T-helper 1 cell (primary cell): ENCODE measurements around the gene GTF2A1L.
"Not testable (repeated sequence)": the region's sequence is repeated elsewhere in the genome, so short reads cannot be mapped to it uniquely, and the experiment has no call there.

Experiments used
- DNase-seq, 5 donors: peaks; one replicate each; pipeline ENCODE4 v3.0.0-alpha.2; 2012 to 2020
- total RNA-seq, 4 donors: gene quantifications; one replicate each; lab custom pipeline; 2026; lab: John Stamatoyannopoulos, UW

Gene GTF2A1L, protein sequence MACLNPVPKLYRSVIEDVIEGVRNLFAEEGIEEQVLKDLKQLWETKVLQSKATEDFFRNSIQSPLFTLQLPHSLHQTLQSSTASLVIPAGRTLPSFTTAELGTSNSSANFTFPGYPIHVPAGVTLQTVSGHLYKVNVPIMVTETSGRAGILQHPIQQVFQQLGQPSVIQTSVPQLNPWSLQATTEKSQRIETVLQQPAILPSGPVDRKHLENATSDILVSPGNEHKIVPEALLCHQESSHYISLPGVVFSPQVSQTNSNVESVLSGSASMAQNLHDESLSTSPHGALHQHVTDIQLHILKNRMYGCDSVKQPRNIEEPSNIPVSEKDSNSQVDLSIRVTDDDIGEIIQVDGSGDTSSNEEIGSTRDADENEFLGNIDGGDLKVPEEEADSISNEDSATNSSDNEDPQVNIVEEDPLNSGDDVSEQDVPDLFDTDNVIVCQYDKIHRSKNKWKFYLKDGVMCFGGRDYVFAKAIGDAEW
- total RNA-seq, result 0 reads per million in 4 donors

DNA sequence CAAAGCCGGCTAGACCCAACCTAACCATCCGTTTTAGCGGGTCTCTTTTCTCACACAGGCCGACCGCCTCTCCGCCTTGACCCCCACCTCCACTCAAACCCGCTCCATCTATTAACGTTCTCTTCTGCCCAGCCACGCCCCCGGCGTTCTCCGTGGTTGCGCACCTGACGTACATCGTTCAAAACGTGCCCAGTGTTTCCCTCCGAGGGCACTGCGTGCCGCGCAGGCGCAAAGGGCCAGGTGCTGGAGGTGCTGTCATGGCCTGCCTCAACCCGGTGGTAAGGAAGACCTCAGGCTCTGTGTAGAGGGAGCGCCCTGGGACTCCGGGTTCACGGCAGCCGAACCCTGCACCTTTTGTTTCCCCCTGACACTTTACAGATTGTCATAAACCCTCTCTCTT is at the start of gene GTF2A1L:
Gene GTF2A1L, plus strand, starts transcription at position 239 of the 400 bp plus-strand sequence. Its CDS starts 19 bp downstream, at position 258.
- DNase-seq, result no peak

DNA sequence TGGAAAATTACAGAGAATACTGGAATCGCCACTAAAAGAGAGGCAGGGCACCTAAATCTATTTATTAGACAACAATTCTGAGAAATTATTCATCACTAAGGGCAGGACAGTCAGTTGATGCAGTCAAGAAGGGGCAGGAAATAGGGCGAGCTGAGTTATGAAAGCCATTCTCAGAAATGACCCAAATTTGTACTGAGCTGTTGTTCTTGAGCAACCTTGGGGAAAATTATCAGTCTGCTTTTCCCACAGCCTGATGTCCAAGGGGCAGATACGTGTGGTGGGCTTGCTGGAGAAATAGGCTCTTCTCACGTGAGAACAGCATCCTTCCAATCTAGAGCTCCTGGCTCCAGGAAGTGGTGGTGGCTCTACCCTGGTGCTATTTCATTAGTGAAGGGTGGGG is 49.1 kb upstream of the GTF2A1L start:
- no peak for DNase-seq

DNA sequence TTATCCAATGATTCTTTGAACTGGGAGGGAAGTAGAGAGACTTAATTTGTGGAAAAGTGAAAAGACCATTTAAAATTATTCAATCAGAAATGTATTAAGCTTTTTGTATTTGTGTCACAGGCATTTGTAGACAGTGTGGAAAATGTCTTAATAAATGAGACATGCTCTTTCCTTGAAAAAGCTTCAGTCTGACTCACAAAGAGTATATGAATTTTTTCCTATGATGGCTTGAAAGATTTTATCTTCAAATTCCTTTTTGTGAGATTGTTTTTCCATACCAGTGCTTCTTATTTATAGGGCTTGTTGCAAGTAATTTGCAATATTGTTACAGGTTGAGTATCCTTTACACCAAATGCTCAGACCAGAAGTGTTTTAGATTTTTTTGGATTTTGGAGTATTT is 48.2 kb upstream of the GTF2A1L start:
- no peak for DNase-seq

DNA sequence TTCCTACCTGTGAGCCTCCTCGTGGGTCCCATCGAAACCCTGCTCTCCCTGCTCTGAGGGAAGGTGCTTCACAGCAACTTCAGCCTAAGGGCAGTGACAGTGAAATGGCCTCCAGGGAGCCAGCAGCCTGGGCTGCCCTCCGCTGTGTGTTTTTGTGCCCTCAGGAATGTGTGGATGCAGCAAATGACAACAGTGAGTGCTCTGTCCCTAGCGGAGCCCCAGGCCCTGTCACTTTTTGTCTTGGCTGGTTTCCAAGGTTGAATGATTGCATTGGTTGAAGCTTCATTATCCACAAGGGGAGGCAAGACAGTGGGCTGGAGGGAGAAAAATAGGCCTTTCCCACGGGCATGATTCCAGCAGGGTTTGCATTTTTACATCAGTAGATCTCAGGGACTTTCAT is 44.8 kb upstream of the GTF2A1L start:
- DNase-seq, result no peak

DNA sequence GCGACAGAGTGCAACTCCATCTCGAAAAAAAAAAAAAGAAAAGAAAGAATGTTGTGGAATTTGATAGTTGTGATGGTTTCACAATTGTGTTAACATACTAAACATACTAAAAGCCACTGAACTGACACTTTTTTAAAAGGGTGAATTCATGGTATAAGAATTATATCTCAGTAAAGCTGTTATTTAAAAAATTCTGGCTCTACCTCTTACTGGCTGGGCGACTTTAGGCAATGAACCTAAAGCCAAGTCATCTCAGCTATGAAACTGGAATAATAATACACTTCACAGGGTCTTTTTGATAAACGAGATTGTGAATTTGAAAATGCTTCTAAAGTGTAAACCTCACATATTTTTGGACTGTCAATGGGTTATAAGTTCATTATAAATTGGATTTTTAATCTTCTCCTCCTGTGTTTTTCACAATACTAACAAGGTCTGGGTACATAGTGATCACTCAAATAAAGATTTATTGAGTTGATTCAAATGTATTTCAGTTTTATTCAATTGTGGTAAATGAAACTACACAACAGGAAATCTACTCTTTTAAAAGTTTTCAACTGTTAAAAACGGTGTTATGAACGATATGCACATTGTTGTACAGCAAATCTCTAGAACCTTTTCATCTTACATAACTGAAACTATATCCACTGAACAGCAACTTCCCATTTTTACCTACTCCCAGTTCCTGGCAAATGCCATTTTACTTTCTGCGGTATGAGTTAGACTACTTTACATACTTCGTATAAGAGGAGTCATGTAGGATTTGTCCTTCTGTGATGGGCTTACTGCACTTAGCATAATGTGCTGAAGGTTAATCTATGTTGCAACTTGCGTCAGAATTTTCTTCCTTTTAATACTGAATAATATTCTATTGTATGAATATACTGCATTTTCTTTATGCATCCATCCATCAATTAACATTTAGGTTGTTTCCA is 43.0 kb upstream of the GTF2A1L start:
- peak in 1 of 5 donors; percentile 24 for DNase-seq

DNA sequence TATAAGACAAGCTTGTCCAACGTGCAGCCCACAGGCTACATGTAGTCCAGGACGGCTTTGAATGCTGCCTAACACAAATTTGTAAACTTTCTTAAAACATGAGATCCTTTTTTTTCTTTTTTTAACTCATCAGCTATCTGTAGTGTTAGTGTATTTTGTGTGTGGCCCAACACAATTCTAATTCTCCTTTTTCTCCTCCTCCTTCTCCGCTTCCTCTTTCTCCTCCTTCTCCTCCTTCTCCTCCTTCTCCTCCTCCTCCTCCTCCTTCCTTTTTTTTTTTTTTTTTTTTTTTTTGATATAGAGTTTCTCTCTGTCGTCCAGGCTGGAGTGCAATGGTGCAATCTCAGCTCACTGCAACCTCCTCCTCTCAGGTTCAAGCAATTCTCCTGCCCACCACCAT is 39.3 kb upstream of the GTF2A1L start:
- no peak for DNase-seq

DNA sequence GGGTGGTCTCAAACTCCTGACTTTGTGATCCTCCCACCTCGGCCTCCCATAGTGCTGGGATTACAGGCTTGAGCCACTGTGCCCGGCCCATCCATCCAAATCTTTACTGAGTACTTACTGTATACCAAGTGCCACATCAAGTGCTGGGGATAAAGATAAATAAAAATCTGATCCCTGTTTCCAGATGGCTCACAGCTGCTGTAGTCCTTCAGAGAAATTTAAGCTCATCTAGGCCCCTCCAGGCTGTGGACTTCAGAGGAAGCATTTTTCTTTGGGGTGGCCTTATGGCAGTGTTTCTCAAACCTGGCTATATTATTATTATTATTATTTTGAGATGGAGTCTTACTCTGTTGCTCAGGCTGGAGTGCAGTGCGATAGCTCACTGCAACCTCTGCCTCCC is 33.7 kb upstream of the GTF2A1L start:
- no peak for DNase-seq

DNA sequence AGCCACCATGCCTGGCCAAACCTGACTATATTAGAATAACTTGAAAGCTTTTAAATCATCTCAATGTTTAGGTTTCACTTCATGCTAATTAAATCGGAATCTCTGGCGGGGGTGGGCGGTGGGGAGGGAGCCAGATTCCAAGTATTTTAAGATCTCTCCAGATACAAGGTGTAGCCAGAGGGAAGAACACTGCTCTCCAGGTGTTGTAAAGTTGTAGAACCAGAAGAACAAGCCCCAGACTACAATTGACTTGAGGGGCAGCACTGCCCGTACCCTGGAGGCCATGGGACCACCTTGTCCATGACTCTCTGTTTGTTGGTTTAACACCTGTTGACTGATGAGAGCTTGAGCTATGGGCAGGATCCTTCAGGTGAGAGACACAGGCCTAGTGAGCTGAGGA is 33.1 kb upstream of the GTF2A1L start:
- DNase-seq, result no peak

DNA sequence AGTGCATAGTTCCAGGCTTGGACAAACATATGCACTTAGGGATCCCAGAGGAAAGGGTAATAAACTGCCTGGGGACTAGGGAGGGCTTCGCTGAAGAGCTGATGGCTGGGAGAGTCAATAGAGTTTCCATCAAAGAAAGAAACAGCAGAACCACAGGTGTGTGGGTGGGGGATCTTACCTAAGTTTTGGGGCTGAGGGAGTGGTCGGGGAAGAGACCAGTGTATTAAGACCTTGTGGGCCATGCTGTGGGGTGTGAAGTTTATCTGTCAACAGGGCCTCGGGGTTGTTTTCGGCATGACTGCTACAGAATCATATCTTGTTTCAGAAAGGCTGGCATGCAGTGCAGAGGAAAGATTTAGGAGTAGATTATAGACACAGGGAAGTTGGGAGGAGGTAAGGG is 31.2 kb upstream of the GTF2A1L start:
- no peak for DNase-seq

DNA sequence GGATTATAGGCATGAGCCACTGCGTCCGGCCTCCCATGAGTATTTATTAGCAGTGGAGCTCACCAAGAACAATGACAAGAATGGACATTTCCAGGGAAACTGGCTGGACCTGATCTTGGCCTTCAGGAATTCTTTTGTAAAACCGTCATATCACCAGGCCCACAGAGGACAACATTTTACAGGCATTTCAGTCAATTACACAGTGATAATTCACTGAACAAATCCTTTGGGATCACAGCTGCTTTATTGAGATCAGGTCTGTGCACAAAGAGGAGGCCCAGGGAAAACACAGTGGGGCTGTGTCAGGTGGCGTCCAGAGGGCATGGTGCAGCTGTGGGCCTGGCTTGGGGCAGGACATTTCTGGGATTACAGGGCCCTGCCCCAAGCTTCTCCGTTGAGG is 30.1 kb upstream of the GTF2A1L start:
- DNase-seq, result no peak

DNA sequence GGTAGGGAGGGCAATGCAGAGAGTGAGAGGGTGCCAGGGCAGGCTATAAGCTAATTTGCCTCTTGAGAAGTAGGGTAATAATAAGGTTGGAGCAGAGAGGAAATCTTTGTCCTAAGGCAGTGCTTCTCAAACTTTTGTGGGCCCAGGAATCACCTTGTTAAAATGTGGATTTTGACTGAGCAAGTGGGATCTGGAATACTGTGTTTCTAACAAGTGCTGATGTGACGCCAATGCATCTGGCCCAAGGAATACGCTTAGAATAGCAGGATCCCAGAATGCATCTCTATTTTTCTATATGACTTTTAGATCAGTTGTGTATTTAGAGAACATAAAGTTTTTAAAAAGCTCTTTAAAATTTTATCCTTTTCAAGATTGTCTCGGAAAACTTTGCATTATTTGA is 29.7 kb upstream of the GTF2A1L start:
- no peak for DNase-seq

DNA sequence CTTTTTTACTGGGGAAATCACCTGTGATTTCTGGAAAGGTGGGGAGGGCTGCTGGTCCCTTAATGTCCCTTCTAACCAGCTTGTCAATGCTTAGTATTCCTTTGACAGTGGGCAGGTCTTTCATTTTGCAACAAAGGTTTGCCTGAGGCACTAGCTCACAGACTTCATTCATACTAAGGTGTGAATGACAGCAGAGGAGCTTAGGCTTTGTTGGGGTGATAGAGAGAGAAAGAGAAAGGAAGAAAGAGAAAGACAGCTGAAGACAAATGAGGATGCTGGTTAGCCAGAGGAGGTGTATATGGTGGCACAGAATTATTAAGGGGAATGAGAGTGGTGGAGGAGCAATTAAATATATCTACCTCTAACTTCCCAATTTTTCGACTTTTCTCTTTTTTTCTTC is 28.9 kb upstream of the GTF2A1L start:
- DNase-seq, result no peak

DNA sequence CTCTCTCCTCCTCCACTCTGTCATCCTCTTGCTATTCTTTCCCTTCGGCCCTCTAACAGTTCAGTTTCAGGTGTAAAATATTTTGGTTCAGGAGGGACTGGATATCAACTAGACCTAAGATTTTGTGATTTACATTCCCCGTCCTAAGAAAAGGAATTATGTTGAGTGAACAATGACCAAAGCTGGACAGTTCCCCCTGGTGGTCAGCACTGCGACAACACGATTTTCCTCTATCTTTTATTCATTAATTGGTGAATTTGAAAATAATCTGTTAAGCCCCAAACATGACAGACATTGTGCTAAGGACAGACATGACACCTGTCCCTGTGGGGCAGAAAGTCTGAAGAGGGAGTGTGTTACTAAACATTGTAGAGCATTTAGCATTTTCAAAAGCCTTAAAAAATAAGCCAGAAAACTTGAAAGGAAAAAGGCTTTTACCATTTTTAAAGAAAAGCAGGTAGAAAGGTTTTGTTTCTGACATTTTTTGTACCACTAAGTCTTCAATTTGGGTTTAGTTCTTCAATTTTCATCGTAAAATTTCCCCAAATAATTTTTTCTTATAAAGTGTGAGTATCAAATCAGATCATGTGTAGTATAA is 28.4 kb upstream of the GTF2A1L start:
- no peak for DNase-seq

DNA sequence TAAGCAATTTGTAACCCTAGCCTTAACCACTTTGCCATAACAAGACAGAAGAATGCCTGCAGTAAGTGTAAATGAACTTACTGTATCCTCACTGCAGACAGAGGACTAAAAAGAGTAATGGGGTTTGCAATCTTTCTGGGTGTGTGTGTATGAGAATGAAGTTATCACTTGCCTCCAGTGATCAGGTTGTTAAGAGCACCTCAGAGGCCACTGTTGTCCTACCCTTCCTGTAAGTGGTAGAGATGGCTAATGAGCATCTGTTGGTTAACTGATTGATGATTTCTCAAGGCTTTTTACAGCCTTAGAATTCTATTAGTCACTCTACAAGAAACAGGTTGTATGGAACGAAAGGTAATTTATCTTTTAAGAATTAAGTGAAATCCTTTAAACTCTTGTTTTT is 27.6 kb upstream of the GTF2A1L start:
- no peak for DNase-seq

DNA sequence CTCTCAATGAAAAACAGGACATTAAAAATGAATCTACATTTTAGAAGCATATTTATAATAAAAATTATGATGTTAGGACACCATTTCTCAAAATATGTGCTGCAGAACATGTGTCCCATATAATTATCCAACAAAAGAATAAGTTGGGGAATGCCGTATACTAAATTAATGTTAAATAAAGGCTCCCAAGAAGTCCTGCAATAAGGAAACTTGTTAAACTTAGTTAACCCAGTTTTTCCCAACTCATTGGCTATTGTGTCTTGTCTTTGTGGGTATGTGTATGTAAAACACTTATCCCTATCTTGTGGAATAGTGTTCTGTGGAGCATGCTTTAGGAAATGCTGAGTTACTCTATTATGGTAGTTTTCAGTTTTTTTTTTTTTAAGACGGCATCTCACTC is 25.6 kb upstream of the GTF2A1L start:
- no peak for DNase-seq

DNA sequence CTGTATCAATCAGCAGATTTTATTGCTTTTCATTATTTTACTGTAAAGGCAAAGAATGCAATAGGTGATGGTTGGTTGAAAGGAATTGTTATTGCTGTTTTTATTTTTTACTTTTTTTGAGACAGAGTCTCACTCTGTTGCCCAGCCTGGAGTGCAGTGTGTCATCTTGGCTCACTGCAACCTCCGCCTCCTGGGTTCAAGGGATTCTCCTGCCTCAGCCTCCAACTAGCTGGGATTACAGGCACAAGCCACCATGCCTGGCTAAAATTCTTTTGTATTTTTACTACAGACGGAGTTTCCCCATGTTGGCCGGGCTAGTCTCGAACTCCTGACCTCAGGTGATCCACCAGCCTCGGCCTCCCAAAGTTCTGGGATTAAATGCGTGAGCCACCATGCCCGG is 20.9 kb upstream of the GTF2A1L start:
- DNase-seq, result not testable (repeated sequence)

DNA sequence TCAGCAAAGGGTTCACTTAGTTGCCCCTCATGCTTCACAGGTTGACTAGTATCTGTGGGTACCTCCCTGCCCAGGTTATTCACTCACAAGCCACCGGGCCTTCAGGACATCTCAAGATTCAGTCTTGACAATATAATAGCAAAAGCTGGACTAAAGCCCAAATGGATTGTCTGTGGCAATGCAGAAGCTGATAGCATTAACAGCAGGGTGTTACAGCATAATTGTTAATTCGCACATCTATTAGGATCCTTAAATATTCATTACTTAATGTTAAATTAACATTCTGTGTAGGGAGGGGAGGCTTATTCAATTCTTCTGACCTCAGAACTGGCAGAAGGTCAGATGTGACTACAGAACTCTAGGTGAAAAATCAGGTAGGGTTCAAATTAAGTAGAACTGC is 20.2 kb upstream of the GTF2A1L start:
- DNase-seq, result no peak

DNA sequence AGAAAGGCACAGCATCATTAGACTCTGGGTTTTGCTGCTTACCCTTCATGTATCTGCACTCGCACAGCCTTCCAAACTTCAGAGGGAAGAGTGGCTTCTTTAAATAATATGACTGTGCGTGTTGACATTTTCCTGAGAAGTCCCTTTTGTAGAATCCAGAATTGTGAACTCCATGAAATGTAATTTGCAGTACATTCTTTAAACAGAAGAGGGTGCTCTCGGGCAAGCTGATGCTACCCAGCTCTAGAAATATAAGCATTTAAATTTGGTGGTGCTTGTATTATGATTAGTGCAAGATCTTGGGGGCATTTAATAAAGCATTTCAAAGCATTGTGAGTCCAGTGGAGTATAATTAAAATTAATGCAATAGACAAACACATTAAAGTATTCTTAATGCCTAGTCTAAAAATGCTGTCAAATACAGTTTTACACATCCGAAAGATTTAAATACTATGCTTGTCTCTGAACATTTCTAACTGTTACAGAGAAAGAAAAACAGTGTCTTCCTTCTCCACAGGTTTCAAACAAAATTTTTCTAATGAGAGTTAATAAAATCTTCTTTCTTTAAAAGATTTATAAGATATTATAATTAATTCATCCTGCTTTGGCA is 17.3 kb upstream of the GTF2A1L start:
- peak in 1 of 5 donors; percentile 23 for DNase-seq

DNA sequence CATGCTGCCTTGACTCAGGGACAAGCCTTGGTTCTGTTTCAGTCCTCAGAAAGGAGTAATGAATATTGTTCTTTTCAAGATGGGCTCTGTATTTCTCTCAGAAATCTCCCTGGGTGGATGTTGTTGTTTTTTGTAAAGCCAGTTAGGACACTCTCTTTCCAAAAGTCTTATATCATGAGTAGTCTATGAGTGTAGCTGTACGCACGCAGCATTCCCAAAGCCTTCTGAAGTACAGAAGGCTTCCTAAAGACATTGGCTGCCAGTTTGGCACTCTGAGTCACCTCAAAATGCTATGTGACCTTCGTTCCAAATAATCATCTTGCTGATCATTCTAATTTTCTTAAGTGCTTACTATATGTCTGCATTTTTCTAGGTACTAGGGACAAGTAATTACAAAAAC is 16.7 kb upstream of the GTF2A1L start:
- DNase-seq, result no peak

DNA sequence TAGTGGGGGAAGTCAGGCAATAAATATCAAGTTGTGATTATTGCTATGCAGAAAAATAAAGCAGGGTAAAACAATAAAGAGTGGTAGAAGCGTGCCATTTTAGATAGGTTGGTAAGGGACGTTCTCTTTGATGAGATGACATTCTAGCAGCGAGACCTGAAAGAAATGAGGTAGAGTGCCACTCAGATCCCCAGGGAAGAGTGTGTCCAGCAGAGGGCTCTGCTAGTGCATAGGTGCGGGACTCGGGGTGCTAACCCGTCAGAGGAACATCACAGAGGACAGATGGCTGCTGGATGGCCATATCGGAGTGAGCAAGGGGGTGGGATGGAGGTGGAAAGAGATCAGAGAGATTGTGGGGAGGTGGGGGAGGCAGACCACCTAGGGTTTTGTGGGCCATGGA is 16.3 kb upstream of the GTF2A1L start:
- no peak for DNase-seq

DNA sequence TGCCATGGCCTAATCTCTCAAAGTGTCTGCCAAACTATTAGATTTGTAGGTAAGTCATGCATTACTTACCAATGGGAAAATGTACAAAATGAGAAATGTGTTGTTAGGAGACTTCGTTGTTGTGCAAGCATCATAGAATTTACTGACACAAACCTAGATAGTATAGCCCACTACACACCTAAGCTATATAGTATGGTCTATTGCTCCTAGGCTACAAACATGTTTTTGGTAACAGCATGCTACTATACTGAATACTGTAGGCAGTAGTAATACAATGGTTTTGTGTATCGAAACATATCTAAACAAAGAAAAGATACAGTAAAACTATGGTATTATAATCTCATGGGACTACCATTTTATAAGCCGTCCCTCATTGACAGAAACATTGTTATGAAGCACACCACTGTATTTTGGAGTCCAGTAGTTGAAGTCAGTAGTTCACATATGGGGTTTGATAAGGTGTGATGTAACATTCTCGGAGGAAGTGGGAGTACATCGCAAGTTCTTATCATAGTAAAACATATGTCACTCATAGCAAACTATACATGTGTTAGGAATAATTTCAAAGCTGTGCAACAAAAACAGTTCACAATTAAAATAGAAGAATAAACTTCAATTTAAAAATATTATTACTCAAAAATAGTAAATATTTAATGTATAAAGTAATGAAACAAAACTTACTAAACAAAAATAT is 12.0 kb upstream of the GTF2A1L start:
- no peak for DNase-seq
